Tracheal epithelial cell (primary cell): ENCODE data around the gene GALT. TPM values are rescaled to one million over a fixed set of nuclear protein-coding genes. Genes with fewer than 3 reads are reported as not detected.

ENCODE experiments used
- total RNA-seq: library from RNA; depleted of rRNA; stranded (reverse); fragments of >200 nt; gene quantifications from 2 replicates; pipeline ENCODE4 v1.2.1, GENCODE V29; 2014

The GALT gene
- 16.4 and 22.4 TPM in 2 replicates for total RNA-seq

DNA sequence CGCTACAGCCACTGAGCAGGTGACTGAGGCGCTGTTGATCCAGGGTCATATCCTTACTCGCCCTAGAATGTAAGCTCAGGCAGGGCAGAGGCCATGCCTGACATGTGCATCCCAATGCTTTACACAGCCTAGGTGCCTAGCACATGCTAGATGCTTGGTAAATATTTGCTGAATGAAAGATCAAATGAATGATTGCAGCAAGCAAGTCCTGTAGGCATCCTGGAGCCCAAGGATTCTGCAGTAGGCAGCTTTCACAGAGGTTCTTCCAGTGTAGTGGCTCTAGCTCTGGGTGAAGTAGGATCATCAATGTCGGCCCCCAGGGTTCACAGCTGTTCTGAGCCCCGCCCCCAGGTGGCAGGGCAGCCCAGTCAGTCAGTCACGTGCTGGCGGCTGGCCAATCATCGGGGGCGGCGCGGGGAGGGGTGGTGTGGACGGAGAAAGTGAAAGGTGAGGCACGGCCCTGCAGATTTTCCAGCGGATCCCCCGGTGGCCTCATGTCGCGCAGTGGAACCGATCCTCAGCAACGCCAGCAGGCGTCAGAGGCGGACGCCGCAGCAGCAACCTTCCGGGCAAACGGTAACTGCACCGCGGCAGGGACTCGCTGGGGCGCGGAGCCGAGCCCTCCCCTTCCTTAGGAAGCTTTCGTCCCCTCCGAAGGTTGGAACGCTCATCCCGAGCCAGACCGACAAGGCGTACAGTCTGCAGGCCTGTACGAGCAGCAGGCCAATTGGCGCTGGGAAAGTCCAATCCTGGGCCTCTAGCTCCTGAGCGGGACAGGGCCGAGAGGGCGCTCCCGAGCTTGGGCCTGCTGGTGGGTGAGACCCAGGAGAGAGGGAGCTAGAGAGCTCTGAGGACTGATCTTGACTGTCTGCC lies at the start of gene GALT:
GALT (plus strand) TSS at position 465 of the 873 bp plus-strand sequence; CDS start at position 495, 30 bp downstream.

DNA sequence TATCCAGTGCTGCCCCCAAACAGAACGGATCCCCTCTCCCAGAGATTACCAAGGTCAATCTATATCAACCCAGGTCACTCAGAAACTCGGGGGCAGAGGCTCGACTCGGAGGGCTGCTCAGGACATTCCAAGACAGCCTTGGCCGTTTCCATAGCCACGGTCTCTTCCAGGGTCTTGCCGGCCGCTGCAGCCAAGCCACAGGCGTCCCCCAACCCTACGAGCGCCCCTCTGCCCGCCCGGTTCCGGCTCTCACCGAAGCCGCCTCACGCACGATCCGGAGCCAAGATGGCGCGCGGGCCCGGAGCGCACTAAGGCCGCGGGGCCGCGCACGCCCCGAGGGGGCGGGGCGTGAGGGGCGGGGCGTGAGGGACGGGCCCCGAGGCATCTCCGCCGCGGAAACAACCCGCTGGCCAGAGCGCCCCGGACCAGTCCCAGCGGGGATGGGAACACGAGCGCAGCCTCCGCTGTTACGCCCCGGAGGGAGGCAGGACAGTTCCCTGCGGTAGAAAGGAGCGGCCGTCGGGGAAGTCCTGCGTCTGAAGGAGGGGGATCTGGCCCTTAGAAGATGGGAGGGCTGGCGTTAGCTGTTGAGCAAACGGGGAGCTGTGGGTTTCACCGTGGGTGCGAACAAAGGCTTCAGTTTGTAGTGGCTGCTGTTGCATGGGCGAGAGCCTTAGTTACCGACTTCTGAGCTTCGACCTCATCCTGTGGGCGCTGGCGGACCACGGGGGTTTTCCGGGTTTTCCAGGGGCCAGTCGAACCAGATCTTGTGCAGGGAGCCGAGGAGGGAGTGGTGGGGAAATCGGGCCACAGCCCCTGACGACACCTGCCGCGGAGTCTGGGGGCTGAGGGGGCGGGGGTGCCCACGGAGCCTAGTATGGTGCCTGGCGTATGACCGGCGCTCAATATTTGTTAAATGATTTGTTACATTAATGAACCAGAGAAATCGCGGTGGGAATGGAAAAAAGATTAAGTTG lies 34.4 kb upstream of the GALT start, which contains the start of gene RPP25L:
RPP25L (minus strand) TSS at position 287 of the 977 bp plus-strand sequence. CDS start 801 bp downstream, outside the sequence.

DNA sequence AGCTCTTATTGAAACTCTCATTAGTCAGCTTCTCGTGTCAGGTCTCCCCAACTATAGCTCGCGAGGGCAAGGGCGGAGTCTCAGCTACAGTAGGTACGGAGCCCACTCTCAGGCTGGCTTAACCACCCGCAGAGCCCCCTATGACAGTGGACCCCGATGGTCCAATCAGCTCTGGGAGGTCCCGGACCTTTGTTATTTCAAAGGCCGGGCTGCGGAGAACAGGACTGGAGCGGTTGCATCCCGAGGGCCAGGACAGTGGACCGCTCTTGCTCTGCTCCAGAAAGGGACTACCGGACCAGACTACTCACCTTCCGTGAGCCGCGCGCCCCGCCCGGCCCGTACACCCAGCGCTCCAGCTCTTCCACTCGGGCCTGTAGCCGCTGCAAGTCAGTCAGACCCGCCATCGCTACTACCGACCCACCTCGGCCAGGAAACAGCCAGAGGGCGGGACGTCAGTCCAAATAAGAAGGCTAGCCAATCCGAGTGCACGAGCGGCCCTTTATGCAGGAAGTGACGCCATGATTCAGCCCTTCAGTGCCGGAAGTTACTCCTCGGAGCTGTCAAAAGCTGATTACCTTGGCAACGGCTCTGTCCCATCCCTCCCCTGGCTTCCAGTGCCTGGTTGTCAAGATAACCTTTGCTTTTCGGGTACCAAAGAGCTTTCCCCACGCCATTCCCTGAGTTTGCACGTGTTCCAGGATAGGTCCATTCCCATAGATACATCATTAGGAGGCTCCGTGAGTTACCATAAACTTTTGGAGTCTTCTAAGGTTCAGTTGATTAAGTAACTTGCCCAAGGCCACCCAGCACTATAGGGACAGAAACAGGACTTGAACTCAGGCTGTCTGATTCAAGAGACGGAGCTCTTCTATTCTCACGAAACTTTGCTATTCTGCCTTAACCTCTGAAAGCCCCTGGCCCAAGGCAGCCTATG lies 26.1 kb upstream of the GALT start, which contains the start of gene DCTN3:
DCTN3 (minus strand) TSS at position 435 of the 934 bp plus-strand sequence; CDS start at position 404, 31 bp downstream.

DNA sequence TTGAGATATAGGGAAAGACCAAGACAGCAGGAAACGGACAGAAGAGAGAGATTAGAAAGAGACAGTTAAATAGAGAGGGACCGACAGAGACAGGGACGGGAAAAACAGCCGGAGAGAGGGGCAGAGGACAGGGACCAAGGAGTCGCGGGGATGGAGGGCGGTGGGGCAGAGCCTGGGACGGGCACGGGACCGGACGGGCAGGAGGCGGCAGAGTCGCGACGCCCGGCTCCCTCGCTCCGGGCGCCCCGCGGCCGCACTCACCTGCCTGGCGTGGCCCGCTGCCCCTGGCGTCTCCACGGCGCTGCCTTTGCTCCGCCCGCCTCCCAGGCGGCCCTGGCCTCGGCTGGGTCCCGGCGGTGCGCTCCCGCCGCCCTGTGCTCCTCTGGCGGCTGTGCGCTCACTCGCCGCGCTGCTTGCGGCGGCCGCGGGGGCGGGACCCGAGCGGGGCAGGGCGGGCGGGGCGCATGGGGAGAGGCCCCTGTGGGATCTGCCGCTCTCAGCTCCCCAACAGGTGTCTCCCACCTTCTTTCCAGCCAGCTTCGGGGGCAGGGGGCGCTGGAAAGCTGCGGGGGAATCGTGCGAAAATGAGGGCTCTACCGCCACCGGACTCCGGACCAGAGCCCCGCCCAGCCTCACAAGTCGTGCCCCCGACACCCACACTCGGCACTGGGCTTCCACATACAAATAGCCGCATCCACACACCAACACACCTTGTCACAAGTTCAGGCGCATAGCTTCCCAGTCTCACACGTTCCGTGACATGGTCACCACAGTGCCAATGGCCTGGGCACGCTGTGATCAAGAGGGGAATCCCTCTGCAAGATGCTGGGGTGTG lies 17.6 kb upstream of the GALT start, which contains the start of gene ARID3C:
ARID3C (minus strand) TSS at position 411 of the 835 bp plus-strand sequence. CDS start 1,052 bp downstream, outside the sequence.

DNA sequence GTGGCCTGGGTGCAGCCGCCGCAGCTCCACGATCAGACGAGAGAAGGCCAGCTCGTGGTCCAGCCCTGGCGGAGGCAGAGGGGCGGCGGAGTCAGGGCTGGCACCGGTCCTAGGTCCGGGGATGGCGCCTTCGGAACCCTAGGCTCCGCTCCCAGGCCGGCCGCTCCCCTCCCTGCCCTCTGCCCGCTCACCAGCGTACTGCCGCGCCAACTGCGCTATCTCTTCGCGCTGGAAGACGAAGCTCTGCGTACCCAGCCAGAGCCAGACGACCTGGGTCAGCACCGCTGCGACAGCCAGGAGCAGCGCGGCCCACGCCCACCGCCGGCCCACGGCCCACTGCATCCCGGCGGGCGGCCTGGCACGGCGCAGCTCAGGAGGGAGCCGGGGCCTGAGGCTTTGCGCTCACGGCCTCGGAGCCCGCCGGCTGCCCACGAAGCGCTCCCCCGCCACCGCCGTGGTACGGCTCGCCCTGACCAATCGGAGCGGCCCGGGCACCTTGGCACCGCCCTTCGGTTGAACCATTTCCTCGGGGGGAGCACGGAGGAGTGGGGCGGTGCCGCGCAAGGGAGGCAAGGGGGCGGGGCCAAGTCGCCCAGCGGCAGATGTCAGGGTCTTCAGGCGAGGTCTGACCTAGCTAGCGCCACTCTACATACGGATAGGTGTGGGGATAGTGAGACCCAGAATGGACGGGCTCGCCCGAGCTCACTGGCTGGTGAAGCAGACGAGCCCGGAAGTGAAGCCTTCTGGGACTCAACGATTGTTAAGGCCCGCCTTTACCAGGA lies 8.9 kb upstream of the GALT start, which contains the start of gene SIGMAR1:
SIGMAR1 (minus strand) TSS at position 432 of the 782 bp plus-strand sequence; CDS start at position 342, 90 bp downstream.

DNA sequence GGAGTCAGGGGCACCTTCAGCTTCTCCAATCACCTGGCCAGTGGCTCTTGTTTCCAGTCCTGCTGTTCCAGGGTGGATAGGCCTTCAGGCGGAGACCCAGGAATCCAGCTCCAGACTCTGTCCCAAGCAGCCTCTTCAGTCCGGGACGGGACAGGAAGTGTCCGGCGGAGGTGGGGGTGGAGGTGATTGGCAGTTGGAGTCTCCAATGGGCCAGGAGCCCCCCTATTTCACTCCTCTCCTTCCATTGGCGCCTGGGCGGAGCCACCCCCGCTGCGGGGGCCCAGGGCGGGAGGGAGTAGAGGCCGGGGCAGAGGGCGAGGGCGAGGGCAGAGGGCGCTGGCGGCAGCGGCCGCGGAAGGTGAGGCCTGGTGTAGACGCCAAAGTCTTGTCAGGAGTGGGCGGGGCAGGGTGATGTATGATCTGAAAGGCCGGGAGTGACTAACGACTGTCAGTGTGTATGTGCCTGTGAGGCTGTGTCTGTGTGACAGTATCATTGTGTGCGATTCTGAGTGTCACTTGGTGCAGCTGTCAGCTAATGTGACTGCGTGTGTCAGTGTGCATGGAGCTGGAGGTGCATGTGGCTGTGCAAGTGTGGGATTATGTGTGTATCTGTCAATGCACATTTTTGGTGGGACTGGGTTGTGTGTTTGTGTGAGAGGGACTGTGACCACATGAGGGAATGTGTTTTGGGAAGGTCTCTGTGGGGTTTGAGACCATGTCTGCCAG lies 5.6 kb downstream of the GALT start, which contains the start of gene IL11RA:
IL11RA (plus strand) TSS at position 310 of the 726 bp plus-strand sequence. CDS start 3,033 bp downstream, outside the sequence.

DNA sequence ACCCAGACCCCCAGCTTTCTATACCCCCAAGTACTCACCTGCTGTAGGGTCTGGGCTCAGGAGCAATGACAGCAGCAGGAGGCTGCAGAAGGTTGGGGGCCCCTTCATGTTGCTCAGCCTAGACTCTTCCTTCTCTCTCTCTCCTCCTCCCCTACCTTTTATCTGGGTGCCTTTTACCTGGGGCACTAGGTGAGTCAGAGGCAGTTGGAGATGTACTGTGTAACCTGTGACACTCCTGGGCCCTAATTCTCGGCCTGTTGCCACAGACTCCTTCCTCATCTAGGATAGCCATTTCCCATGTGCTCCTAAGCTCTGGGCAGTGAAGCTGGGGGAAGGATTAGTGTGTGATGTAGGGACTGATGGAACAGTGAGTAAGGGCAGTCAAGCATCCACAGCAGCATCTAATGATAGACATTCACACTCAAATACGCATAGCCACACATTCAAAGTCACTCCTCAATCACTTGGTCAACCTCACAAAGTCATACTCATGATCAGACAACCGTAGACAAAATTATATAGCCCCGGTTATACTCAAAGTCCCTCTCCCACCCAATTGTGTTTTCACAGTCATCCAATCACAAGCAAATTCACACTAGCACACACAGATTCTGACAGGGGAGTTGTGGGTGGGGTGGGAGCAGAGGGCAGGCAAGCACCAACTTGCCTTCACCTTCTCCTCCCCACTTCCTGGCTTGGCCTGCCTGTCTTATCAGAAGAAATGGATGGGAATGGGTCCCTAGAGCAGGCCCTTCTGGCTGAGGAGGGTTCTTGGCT lies 16.2 kb downstream of the GALT start, which contains the start of gene CCL27:
CCL27 (minus strand) TSS at position 132 of the 777 bp plus-strand sequence; CDS start at position 108, 24 bp downstream.

DNA sequence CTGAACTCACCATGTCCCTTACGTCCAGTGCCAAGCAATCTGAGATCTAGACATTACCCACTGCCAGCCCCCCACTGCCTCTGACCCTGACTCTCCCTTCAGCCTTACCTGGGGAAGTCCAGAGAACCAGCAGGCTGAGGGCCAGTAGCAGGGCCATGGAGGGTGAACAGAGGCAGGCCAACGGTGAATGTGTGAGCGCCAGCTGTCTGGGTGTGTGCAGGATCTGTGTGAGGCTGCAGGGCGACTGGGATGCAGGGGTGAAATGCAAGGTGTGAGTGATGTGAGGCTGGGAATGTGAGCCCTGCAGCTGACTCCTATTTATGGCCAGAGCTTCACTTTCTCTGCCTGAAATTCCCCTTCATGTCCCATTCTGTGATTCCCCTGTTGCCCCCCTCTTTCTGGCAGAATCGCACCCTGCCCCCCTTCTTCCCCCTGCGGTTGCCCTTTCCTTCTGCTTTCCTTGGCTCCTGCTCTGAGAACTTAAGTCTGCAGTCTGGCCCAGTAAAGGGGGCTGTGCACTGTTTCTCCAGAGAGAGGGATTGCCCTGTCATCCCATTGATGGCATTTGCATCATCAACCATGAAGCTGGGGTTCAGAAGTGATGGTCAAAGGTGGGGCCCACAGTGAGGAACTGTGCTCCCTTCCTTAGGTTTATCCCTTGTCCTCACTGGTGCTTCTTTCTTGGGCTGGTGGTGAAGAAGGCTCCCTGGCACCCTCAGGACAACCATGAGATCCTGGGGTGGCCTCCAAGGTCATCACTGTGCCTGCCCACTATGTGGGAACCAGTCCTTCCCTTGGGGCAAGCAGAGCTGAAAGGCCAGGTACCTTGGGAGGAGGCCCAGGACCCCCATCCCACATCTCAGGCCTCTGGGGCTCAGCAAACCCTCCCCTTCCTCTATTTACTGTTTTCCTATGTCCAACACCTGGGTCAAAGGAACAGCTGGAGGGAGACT lies 44.8 kb downstream of the GALT start, which contains the start of gene CCL19:
CCL19 (minus strand) TSS at position 294 of the 953 bp plus-strand sequence; CDS start at position 157, 137 bp downstream.

Other genes with a start within 250 kb of the GALT start
- 3.2 and 7.7 TPM in 2 replicates for gene FAM219A, start 188.1 kb upstream of the GALT start, total RNA-seq
- gene DNAI1, start 187.9 kb upstream of the GALT start, total RNA-seq = not detected in 2 replicates
- 0.48 TPM in 1 of 2 replicates, not detected in the other for gene ENHO, start 123.7 kb upstream of the GALT start, total RNA-seq
- not detected in 2 replicates for gene CNTFR, start 57.0 kb upstream of the GALT start, total RNA-seq
- gene RPP25L, start 34.6 kb upstream of the GALT start, total RNA-seq = 27.7 and 38.6 TPM in 2 replicates
- gene DCTN3, start 26.2 kb upstream of the GALT start, total RNA-seq = 40.3 and 43.4 TPM in 2 replicates
- 0.48 and 0.64 TPM in 2 replicates for gene ARID3C, start 17.6 kb upstream of the GALT start, total RNA-seq
- 68.9 and 81.4 TPM in 2 replicates for gene SIGMAR1, start 8.9 kb upstream of the GALT start, total RNA-seq
- 1.7 and 1.9 TPM in 2 replicates for gene IL11RA, start 5.5 kb downstream of the GALT start, total RNA-seq
- not detected in 2 replicates for gene CCL27, start 16.0 kb downstream of the GALT start, total RNA-seq
- gene CCL19, start 44.6 kb downstream of the GALT start, total RNA-seq = not detected in 2 replicates
- gene CCL21, start 63.5 kb downstream of the GALT start, total RNA-seq = not detected in 2 replicates